Activated T-helper 9 cell treated with anti-CD3 and anti-CD28 coated beads, Interleukin-2, amount 50 U/mL, for 16 hours (primary cell): ENCODE measurements around the gene CLIC3.
A peak's percentile ranks its signal among the peaks of the same experiment; 100 is the strongest.

Experiments
- DNase-seq: peaks from one replicate; pipeline ENCODE4 v3.0.0-alpha.2; 2020; ENCODE audit warnings: low read depth

Gene CLIC3

GRCh38 chr9:136951541-136952320 lies 44.6 kb downstream of the CLIC3 start, which contains the start of gene LCN12:
Gene LCN12, plus strand, starts transcription at chr9:136952273. Its CDS starts 55 bp downstream, at chr9:136952328.
- DNase-seq, result no peak

- DNase-seq, result no peak
Measured at GRCh38 chr9:136950656-136951276, 45.6 kb downstream of the CLIC3 start.

- DNase-seq, result peak; percentile 94
Measured at GRCh38 chr9:136949817-136950655, 46.3 kb downstream of the CLIC3 start.

- DNase-seq, result no peak
Measured at GRCh38 chr9:136949239-136949816, 47.0 kb downstream of the CLIC3 start.

GRCh38 chr9:136947955-136948510 lies 48.3 kb downstream of the CLIC3 start:
- no peak for DNase-seq

GRCh38 chr9:136947028-136947891 lies 49.1 kb downstream of the CLIC3 start:
- DNase-seq, result no peak

GRCh38 chr9:136946228-136947027 lies 49.9 kb downstream of the CLIC3 start:
- DNase-seq, result no peak

GRCh38 chr9:136945333-136946227 lies 50.8 kb downstream of the CLIC3 start:
- no peak for DNase-seq
